GM12873 (cell line): ENCODE data around the gene TMED6.

Experiments used
- TF ChIP-seq, protein P1 (sequence below): IDR thresholded peaks from 2 replicates; pipeline ENCODE4 v1.5.1; 2012; ENCODE audit warnings: low read depth, mild to moderate bottlenecking, moderate library complexity, low read length, control low read depth; ENCODE audit not compliant: insufficient read depth; ENCODE audit errors: missing control alignments

TMED6 gene

GRCh38 chr16:69321080-69321479 is 30.5 kb downstream of the TMED6 start:
- TF ChIP-seq, protein P1, sequence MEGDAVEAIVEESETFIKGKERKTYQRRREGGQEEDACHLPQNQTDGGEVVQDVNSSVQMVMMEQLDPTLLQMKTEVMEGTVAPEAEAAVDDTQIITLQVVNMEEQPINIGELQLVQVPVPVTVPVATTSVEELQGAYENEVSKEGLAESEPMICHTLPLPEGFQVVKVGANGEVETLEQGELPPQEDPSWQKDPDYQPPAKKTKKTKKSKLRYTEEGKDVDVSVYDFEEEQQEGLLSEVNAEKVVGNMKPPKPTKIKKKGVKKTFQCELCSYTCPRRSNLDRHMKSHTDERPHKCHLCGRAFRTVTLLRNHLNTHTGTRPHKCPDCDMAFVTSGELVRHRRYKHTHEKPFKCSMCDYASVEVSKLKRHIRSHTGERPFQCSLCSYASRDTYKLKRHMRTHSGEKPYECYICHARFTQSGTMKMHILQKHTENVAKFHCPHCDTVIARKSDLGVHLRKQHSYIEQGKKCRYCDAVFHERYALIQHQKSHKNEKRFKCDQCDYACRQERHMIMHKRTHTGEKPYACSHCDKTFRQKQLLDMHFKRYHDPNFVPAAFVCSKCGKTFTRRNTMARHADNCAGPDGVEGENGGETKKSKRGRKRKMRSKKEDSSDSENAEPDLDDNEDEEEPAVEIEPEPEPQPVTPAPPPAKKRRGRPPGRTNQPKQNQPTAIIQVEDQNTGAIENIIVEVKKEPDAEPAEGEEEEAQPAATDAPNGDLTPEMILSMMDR = no peak

DNA sequence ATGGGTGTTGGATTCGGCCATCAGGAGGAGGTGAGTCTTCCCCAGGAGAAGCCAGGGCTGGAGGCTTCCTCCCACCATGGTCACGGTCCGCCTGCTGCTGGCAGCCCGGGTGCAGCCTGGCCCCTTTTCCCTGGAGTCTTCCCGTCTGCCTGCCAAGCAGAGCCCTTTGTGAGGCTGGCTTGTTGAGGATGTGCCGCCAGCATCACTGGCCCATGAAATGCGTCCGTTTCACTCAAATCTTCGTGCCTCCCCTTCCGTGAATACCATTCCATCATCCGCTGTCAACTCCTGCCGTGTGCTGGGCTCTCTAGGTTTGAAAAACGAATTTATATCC is 30.9 kb downstream of the TMED6 start:
- TF ChIP-seq, protein P1 = no peak

- TF ChIP-seq, protein P1 = no peak
These were observed 31.5 kb downstream of the TMED6 start for GRCh38 chr16:69319826-69320739.

DNA sequence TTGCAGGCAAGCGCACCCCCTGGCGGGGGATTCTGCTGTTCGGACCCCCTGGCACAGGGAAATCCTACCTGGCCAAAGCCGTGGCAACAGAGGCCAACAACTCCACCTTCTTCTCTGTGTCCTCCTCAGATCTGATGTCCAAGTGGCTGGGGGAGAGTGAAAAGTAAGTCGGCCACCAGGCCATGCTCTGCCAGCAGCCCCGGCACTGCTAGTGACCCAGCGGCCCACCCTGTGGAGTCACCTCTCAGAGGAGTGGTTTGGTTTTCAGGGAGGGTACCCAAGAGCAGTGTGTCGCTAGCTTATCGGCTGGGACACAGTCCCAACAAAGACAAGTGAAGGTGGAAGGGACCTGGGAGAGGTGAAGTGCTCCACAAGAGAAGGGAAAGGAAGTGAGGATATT is 32.2 kb downstream of the TMED6 start:
- TF ChIP-seq, protein P1 = no peak

DNA sequence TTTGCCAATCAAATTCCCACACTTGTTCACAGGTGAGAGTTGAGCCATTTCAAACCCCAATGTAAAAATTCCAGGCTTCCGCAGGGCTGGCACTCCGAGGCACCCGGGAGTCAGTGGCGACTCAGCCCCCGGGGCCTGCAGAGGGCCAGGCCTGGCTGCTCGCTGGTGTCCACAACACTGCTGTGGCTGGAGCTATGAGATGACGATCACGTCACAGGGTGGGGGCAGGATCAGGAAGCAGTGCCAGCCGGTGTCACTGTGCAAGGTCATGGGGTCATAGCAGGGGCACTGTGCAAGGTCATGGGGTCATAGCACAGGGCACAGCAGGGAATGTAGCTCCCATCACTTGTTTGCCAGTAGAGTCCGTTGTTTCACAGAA is 32.7 kb downstream of the TMED6 start:
- TF ChIP-seq, protein P1 = no peak

DNA sequence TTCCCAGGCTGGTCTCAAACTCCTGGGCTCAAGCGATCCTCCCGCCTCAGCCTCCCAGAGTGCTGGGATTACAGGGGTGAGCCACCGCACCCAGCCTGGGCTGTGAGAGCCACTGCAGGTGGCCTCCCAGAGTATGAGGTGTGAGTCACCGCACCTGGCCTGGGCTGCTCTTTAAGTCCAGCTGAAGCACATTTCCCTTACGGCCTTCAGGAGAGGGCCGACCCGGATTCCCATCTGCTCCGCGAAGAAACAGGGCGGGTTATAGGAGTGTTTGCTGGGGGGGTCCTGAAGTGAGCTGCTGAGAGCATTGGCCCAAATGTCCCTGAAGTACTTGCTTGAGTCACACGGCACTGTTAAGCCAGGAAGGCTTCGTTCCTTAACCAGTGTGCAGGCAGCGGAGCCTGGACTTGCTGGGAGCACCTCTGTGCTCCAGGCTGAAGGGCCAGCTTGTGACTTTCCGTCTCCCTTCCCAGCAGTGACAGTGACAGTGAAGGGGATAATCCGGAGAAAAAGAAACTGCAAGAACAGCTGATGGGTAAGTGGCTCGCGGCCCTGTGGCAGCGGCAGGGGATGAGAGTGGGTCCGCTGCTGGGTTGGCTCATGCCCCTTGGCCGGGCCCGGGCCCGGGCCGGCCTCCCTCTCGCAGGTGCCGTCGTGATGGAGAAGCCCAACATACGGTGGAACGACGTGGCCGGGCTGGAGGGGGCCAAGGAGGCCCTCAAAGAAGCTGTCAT is 33.2 kb downstream of the TMED6 start:
- TF ChIP-seq, protein P1 = no peak

GRCh38 chr16:69316595-69317034 is 35.0 kb downstream of the TMED6 start:
- TF ChIP-seq, protein P1 = no peak
